Dedifferentiated amniotic fluid mesenchymal stem cell (primary cell): ENCODE measurements around the gene CSPG4.
A peak's percentile ranks its signal among the peaks of the same experiment; 100 is the strongest.
"Not testable (repeated sequence)": the region's sequence is repeated elsewhere in the genome, so short reads cannot be mapped to it uniquely, and the experiment has no call there.

ENCODE experiments used
- DNase-seq: peaks from one replicate; pipeline ENCODE4 v3.0.0-alpha.2; 2016; ENCODE audit errors: extremely low spot score

The CSPG4 gene

DNA sequence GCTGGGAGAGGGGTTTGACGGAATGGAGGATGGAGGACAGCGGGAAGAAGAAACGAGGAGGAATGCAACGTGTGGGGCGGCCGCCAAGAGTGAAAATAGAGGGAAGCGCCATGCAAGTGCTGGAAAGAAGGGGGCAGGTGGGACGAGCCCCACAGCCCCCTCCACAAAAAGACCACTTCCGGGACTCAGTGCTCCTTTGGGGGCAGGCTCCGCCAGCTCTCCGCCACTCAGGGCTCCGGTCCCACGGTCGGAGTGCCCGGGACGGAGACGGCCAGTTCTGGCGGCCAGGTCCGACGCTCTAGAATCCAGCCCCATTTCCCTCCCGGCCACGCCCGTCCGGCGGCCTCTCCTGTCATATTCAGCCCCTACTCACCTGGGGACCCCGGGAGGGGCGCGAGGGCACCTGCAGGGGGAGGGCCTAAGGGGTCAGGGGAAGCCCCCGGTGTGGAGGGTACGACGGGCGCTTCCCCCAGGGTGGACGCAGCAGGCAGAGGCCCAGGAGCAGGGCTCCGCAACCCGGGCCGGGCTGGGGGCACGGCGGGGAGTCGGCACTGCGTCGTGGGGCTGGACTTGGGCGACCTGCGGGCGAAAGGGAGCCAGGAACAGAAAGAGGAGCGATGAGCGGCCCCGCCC lies 25.5 kb upstream of the CSPG4 start:
- DNase-seq = no peak

DNA sequence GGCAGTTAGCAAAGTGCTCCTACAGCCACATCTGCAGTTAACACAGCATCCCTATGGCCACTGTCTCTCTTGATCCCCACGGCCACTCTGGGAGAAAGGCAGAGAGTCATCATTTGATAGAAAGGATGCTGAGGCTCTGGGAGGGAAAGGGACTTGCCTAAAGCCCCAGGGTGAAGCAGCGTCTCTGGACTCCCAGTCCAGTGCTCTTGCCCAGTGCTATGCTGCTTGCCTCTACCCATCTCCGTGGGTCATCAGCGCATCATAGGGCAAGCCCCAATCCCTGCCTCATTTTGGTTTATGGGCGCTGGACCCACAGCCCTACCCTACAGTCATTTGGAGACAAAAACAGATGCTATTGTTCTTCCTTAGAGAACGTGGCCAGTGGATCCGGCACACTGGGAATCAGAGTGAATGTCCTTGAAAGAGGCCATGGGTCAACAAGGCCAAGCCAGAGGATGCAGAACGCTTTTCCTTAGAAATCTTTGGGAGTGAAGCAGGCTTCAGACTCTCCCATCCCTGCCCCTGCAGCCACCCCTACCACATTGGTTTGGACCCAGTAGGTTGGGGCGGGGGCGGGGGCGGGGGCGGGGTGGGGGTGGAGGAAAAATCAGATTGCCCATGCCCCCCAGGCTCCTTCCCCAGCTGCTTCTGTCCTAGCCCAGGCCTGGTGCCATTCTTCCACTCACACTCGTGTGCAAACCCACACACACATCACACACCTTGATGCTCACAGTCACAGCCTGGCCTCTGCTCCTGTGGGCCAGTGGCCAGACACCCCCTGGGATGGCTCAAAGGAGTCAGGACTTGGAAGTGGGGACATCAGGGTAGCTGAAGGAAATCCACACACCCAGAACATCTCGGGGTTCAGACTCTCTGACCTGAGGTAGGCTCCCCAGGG lies 24.7 kb upstream of the CSPG4 start:
- DNase-seq = not testable (repeated sequence)

- no peak for DNase-seq
Measured at GRCh38 chr15:75736256-75736655, 23.6 kb upstream of the CSPG4 start.

- not testable (repeated sequence) for DNase-seq
Measured at GRCh38 chr15:75734861-75735760, 22.5 kb upstream of the CSPG4 start.

DNA sequence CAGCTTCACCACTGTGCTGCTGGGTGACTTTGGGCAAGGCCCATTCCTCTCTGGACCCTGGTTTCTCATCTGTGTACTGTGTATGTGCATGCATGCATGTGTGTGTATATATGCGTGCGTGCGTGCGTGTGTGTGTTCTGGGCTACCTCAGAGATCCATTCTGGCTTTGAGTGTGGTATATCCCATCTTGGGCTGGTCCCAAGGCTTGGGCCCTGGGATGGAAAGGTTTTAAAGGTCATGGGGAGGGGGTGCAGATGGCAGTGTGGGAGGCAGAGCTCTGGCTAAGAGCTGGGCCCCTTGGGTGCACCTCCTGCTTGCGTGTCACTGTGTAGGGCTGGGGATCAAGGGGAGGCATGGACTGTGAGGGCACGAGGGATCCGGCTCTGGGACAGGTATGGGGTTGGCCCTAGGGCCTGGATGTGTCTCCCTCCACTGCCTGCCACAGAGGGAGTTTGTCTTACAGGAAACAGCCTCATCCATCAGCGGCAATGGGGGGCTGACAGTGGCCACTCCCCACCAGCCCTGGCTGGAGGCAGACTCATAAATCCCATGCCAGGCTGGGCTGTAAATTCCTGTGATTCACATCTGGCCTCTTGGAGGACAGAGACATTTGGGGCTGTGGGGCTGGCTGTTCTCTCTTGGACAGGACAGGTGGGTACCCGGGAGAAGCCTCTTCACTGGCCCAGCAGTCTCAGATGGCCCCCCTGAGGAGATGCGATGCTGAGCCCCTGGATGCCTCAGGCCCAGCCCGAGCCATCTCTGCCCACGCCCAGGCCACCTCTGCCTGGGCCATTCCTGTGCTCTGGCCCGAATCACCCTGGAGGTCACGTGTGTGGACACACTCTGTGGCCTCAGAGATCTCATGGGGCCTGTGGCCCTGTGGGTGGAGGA lies 21.4 kb upstream of the CSPG4 start:
- no peak for DNase-seq

DNA sequence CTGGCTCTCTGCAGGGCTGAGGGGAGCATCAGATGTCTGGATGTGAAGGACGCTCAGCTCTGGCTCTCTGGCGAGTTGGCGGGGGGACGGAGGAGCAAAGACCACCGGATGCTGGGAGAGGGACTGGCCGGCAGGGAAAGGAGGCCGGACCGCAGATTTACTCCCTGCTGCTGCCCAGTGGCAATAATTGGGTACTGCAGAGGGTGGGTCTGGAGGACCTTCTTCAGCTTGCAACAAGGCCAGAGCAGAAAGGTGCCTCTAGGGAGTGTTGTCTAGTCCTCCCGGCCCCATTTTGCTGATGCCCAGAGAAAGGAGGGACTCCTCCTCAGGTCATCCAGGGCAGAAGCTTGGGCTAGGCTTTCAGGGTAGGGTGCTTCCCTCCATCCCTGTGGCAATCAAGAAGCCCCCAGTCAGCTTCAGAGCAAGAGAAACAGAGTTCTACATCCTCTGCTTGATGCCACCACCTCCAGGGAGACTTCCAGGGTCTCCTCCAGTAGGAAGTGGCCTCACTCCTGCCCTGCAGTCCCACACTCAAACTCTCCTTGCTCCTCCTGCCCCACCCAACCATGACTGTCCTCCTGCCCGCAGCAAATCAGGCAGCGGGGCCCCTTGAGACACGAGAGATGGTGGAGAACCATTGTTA lies 20.3 kb upstream of the CSPG4 start:
- DNase-seq = peak; percentile 58

- no peak for DNase-seq
Measured at GRCh38 chr15:75732177-75732808, 19.6 kb upstream of the CSPG4 start.

DNA sequence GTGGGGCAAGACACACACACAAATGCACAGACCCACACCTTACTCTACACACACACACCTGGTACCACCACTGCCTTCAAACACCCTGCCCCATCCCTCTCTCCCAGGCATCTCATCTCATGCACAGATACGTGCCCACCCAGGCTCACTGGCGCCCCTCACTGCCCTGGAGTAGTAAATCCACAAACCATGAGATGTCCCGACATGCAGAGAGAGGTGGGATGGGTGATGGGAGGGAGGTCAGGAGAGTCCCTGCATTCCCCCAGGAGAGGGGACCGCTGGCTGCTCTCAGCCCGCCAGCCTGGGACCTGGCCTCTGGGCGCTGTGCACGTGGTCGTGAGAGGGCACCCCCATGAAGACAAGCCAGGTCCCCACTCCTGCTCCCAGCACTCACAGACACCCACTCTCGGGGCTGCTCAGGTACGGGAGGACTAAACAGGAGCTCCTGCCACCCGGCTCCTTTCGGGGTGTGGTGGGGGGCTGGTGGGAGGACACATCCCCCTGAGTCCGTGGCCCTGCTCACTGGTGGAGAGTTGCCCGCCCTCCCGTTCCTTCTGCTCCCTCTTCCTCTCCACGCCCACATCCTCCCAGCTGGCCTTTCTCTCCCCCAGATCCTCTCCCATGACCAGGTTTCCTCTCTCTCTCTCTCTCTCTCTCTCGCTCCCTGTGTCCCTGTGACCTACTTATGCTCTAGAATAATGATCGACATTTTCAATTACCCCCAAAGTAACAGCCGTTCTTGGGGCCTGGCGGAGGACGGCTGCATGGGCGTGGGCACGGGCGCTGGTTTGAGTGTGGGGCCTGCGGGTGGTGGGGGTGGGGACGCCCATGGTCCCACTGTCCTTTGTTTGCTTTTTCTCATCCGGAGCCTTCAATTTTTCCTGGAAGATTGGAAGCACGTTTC lies 18.9 kb upstream of the CSPG4 start:
- no peak for DNase-seq

DNA sequence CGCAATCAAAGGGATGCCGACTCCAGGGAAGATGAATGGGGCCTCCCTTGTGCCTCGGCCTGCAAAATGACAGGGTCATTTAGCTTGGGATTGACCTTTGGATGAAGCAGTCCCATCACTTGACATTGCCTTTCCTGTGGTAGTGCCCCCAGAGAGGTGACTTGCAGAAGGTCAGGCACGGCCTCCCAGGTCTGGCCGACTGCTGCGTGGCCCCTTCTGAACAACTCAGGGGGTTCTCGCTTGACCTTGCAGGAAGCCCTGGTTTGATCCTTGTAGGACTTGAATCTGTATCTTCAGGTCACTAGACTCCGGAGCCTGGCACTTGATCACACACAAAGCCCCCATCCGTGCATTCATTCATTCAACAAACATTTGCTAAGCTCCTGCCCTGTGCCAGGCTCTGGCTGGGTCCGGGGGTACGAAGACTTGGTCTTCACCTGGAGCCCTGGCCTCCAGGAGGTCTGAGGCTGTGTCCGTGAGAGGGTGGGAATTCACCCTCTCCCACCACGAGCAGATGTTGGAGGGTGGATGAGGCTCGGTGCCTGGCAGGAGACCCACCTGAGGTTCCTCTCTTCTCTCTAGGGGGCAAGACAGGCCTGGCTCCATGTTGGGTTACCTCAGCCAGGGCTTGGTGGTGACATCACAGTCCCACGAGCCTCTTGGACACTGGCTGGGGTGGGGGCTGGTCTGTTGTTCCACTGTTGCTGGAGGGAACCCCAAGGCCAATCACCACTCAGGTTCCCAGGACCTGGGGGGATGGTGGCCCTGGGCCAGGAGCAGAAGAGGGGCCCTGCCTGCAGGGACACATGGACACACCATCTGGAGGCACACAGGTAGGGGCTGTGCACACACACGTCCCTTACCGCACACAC lies 18.0 kb upstream of the CSPG4 start:
- DNase-seq = not testable (repeated sequence)

- DNase-seq = no peak
Measured at GRCh38 chr15:75729326-75730069, 16.9 kb upstream of the CSPG4 start.

DNA sequence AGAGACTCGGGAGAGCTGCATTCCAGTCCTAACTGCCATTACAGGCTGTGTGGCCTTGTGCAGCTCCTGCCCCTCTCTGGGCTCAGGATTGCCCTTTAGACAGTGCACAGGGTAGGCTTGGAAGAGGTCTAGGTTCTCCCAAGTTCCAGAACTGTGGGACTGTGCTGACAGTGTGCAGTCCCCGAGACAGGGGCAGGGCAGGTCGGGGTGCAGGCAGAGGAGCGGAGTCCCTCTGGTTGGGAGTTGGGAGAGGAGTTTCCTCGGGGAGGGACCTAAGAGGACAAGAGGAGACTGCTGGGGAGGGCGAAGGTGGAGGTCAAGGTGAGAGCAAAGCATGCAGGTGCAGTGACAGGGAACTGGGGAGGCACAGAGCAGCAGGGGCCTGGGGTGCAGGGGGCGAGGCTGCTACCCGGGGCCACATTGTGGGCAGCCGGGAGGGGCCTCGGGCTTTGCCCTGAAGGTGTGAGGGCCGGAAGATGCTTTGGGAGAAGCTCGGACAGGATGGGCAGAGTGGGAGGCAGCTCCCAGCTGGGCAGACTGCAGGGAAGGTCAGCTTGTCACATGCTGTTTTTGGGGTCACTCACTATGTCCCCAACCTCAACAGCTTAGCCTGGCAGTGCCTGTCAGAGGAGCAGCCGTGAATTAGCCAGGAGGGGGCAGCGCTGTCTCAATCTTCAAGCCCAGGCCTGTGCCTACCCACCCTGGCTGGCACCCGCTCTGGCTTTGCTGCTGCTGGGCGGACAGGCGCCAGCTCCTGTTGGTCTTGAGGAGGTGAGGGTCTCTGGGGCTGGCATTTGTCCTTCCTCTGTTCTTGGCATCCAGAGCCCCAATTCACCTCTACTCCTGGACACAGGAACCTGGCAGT lies 15.4 kb upstream of the CSPG4 start:
- no peak for DNase-seq

- DNase-seq = no peak
Measured at GRCh38 chr15:75727031-75727531, 14.4 kb upstream of the CSPG4 start.

DNA sequence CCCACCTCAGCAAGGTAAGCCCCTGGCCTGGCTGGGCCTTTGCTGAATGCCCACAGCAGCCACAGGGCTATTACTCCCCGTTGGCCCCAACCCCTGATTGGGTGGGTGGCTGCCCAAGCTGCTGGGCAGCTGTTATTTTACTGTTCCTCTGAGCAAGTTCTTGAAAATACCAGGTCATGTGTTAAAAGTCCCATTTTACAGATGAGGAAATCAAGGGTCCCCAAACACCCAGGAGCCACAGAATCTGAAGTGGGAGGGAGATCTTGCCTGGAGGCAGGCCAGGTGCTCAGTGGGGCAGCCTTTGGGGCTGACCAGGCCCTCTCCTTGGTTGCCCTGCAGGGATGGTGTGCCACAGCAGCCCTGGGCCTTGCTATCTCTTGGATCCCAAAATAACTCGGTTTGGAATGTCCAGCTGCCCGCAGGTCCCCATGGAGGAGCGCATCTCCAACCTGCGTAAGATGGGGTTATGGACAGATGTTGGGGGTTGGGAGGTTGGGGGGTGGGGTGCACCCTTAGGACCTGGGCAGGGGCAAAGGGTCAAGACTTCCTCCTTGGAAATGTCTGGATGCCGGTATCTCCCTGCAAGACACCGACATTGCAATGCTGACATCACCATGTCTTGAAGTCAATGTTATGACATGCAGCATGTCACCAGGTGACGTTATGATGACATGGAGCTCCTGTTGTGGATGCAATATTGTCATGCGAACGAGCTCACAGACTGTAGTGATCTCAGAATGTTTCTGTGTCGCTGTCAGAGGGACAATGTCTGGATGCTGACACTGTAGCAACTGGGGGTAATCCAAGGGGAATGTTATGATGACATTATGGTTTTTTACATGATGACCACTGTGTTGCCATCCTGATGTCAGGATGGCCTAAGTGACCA lies 13.3 kb upstream of the CSPG4 start:
- no peak for DNase-seq

DNA sequence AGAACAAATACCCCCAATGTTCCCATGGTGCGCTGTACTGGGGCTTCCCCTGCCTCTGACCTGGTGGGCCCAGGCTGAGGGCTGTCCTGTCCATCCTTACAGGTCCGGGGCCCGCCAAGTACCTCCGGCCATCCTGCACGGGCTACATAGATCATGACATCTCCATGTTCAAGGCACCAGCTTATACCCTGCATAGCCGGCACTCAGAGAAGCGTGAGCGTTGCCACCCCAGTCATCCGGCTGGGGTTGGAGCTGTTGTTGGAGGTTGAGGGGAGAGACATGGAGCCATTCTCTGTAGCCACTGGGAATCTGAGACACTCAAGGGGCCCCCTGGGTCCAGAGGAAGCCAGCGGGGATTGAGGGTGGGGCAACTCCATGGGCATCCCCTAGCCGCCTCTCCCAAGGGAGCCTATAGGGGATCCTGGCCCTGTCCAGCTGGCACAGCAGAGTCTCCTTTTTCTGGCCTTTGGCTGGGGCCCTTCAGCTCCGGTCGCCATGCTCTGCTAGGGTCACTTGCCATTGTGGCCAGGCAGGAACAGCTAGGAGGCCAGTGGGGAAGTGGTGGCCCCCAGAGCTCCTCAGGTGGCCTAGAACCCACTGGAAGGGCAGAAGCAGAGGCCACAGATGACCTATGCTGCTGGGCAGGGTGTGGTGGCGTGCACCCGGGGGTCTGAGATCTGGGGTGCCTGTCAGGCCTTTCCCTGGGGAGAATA lies 12.5 kb upstream of the CSPG4 start:
- no peak for DNase-seq
